Uterus (tissue), 2 donors: ENCODE results near the gene POU3F3.

Source experiments
- POLR2A ChIP-seq, 2 donors: fragments of 450-650 bp; IDR thresholded peaks; one replicate each; pipeline ENCODE4 v1.6.1; 2016; ENCODE audit warnings: antibody characterized with exemption in 2 of 2, mild to moderate bottlenecking in 1 of 2, moderate library complexity in 1 of 2
- TF ChIP-seq, protein P1 (sequence below), 4 experiments: fragments of 200-600 bp in 2 of 4; fragments of 450-650 bp in 2 of 4; sonication (generic) in 2 of 4; IDR thresholded peaks; one replicate each; pipeline ENCODE4 v1.5.1; 2016 to 2019; ENCODE audit warnings: antibody characterized with exemption in 4 of 4, mild to moderate bottlenecking in 2 of 4, moderate library complexity in 1 of 4

- TF ChIP-seq, protein P1, sequence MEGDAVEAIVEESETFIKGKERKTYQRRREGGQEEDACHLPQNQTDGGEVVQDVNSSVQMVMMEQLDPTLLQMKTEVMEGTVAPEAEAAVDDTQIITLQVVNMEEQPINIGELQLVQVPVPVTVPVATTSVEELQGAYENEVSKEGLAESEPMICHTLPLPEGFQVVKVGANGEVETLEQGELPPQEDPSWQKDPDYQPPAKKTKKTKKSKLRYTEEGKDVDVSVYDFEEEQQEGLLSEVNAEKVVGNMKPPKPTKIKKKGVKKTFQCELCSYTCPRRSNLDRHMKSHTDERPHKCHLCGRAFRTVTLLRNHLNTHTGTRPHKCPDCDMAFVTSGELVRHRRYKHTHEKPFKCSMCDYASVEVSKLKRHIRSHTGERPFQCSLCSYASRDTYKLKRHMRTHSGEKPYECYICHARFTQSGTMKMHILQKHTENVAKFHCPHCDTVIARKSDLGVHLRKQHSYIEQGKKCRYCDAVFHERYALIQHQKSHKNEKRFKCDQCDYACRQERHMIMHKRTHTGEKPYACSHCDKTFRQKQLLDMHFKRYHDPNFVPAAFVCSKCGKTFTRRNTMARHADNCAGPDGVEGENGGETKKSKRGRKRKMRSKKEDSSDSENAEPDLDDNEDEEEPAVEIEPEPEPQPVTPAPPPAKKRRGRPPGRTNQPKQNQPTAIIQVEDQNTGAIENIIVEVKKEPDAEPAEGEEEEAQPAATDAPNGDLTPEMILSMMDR (IDR thresholded peaks at IDR 0.05), result no peak
- no peak for TF ChIP-seq POLR2A (IDR thresholded peaks at IDR 0.05)
Observed at GRCh38 chr2:104863146-104863467, 9.2 kb downstream of the POU3F3 start.
